ENCODE data around the gene TICRR.
A peak's percentile ranks its signal among the peaks of the same experiment; 100 is the strongest.
"Not testable (repeated sequence)": the region's sequence is repeated elsewhere in the genome, so short reads cannot be mapped to it uniquely, and the experiment has no call there.

Gene TICRR, protein sequence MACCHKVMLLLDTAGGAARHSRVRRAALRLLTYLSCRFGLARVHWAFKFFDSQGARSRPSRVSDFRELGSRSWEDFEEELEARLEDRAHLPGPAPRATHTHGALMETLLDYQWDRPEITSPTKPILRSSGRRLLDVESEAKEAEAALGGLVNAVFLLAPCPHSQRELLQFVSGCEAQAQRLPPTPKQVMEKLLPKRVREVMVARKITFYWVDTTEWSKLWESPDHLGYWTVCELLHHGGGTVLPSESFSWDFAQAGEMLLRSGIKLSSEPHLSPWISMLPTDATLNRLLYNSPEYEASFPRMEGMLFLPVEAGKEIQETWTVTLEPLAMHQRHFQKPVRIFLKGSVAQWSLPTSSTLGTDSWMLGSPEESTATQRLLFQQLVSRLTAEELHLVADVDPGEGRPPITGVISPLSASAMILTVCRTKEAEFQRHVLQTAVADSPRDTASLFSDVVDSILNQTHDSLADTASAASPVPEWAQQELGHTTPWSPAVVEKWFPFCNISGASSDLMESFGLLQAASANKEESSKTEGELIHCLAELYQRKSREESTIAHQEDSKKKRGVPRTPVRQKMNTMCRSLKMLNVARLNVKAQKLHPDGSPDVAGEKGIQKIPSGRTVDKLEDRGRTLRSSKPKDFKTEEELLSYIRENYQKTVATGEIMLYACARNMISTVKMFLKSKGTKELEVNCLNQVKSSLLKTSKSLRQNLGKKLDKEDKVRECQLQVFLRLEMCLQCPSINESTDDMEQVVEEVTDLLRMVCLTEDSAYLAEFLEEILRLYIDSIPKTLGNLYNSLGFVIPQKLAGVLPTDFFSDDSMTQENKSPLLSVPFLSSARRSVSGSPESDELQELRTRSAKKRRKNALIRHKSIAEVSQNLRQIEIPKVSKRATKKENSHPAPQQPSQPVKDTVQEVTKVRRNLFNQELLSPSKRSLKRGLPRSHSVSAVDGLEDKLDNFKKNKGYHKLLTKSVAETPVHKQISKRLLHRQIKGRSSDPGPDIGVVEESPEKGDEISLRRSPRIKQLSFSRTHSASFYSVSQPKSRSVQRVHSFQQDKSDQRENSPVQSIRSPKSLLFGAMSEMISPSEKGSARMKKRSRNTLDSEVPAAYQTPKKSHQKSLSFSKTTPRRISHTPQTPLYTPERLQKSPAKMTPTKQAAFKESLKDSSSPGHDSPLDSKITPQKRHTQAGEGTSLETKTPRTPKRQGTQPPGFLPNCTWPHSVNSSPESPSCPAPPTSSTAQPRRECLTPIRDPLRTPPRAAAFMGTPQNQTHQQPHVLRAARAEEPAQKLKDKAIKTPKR (N-terminal part only)

DNA sequence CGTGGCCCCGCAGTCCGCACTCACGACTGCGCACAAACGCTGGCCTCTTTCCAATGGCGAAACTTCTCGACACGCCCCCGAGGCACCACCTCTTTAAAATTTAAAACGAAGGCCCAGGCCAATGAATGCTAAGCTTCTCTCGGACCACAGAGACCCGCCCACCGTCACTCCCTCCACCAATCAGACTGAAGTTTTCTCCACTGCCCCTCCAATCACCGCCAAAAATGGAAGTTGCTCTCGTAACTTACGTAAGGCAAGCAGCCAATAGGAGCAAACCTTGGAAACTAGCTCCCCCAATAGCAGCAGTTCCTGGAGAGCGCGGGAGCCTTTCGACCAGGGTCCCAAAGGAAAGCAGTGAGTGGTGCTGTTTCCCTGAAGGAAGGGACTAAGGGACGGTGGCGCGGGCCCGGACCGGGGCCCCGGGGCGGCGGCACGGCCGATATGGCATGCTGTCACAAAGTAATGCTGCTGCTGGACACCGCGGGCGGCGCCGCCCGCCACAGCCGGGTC, at the start of gene TICRR:
Gene TICRR, plus strand, starts transcription at position 324 of the 510 bp plus-strand sequence. Its CDS starts 118 bp downstream, at position 442.
- DNase-seq = peak; percentile 94

DNA sequence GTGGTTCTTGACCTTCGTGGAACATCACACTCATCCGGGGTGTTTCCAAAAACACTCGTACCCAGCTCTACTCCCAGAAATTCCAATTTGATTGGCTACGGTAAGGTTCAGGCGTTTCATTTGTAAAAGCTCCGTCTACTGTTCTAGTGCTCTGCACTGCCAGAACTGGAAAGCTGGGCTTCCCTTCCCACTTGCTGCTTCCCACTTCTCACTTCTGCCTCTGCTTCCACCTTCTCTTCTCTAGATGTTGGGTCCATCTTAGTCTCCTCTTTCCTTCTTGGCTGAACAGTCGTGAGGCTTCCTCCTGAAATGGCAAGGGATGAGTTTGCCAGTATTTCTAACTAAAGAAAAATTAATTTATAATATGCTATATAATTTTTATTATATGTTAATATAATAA, 49.1 kb upstream of the TICRR start:
- DNase-seq = no peak

DNA sequence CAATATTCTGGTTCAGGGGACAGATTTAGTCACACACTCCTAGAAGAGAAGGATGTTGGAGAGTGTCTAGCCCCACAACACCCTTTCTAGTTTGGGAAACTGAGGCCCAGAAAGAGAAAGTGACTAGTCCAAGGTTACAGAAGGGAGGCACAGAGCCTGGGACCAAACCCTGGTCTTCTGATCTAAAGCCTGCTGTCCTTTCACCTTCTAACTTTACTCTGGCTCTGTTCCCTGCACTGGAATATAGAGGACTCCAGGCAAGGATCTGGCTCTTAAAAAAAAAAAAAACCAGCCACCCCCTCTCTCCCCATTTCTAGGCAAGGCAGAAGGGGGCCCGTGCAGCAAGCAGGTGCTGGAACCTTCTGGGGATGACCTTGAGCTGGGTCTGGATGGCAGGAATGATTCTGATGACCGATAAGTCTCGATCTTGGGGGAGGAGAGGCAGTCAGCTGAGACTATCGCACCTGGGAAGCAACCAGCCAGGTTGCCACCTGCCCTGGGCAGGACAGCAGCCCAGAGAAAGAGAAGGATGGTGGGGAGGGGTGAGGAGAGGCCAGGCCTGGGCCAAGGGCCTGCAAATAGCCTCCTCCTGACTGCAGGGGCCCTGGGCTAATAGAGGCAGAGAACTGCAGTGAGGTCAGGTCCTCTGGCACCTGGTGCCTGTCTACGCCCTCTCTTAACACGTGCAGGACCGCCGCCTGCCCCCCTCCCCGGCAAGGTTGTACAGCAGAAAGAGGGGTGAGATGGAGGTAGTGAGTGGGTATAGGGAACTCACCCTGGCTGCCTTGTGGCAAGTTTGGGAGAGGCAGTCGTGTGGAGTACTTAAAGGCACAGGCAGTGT, 48.4 kb upstream of the TICRR start:
- DNase-seq = no peak

DNA sequence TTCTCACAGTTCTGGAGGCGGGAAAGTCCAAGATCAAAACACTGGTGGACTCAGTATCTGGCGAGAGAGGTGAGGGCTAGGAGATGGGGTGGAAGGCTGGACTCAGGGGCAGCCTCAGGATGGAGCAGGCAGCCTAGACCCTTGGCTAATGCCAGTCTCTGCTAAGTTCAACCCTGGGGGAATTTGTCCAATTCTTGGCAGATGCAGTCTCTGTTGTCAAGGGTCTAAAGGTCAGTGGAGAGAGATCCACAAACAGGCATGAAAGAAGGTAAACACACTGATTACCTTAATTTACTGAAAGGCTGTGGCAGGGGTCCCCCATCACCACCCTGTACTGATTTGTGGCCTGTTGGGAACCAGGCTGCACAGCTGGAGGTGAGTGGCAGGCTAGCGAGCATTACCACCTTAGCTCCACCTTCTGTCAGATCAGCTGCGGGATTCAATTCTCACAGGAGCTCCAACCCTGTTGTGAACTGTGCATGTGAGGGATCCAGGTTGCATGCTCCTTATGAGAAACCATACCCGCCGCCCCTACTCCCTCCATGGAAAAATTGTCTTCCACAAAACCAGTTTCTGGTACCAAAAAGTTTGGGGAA, 46.4 kb upstream of the TICRR start:
- DNase-seq = no peak

DNA sequence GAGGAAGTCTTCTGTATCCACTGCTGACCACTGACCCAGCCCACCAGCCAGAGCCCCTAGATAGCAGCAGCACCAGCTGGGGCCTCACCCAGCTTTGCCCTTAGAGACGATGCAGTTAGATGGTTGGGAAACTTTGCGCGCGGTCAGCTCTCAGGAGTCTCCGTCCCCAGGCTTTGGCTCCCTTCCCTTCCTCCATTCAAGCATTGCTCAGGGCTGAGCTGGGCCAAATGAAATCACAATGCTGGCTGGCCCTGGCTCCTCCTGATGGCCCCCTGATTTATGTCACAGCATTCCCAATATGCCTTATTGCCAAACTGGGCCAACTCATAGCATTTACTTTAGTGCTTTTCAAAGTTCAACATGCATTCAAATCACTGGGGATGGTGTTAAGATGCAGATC, 44.3 kb upstream of the TICRR start:
- no peak for DNase-seq

DNA sequence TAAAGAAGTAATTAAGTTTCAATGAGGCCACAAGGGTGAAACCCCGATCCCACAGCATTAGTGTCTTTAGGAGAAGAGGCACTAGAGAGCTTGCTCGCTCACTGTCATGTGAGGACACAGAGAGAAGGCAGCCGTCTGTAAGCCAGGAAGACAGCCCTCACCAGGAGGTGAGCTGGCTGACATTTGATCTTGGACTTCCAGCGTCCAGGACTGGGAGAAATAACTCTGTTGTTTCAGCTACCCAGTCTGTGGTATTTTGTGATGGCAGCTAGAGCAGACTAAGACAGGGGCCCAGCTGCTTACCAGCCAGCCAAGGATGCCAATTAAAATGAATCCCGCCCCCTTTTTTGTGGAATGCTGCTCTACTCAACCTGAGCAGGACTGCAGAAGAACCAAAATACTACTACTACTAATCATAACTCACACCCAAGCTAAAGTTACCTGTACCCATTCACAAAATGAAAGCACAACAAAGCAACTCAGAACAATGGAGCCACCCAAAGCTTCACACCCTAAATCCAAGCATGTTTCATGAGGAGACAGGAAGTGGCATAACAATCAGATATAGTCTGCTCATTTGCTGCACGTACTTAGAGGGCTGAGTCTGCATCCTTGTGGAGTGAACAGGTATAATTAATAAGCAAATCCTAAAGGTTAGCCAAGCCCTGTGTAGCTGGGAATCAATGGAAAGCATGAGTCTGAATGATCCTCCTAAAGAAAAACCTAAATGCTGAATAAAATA, 43.3 kb upstream of the TICRR start:
- DNase-seq = no peak

DNA sequence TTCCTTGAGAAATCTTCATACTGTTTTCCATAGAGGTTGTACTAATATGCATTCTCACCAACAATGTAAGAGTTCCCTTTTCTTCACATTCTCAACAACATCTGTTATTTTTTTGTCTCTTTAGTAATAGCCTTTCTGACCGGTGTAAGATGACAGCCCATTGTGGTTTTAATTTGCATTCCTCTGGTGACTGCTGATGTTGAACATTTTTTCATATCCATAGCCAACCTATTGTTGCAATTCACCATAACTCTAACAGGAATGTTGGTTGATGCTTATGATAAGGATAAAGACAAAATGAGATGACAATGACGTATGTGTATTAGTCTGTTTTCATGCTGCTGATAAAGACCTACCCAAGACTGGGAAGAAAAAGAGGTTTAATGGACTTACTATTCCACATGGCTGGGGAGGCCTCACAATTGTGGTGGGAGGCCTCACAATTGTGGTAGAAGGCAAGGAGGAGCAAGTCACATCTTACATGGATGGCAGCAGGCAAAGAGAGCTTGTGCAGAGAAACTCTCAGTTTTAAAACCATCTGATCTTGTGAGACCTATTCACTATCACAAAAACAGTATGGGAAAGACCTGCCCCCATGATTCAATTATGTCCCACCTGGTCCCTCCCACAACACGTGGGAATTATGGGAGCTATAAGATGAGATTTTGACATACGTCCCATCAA, 41.3 kb upstream of the TICRR start:
- DNase-seq = no peak

DNA sequence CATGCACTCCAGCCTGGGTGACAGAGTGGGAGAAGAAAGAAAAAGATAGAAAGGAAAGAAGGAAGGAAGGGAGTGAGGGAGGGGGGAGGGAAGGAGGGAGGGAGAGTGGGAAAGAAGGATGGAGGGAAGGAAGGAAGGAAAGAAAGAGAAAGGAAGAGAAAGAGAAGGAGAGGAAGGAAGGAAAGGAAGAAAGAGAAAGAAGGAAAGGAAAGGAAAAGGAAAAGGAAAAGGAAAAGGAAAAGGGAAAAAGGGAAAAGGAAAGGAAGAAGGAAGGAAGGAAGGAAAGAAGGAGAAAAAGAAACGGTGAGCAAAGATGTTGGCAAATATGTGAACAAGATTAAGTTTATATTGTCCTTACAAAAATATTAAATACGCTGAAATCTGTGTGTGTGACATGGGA, 36.2 kb upstream of the TICRR start:
- no peak for DNase-seq

DNA sequence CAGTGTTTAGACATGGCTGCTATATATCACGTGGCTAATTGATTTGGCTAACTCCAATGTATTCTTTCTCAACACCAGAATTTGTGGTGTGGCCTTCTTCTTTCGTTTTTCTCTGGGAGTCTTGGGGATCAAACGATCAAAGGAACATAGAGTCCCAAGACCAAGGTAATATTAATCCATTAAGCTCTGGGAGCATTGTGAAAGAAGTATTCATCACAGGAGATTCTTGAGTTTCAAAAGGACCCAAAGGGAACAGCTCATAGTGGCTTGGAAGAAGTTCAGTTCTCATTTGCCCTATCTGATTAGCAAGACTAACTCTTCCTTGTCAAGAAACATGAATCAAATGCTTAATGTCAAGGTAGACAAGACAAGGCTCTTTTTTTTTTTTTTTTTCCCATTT, 32.9 kb upstream of the TICRR start:
- no peak for DNase-seq

DNA sequence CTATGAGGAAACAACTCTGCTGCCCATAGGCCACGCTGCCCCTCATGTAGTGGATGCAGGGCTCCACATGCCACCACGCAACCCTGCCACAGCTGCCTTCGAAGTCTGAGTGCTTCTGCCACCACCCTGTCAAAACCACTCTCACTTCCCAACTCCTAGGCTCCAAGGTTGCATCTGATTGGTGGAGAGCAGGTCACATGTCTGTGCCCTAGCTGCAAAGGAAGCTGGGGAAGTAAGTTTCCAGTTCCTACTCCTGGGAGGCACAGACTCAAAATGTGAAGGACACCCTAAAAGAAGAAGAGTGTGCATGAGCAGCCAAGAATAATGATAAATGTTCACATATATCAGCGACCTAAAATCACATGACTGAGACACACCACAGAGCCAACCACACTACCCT, 31.9 kb upstream of the TICRR start:
- DNase-seq = no peak

DNA sequence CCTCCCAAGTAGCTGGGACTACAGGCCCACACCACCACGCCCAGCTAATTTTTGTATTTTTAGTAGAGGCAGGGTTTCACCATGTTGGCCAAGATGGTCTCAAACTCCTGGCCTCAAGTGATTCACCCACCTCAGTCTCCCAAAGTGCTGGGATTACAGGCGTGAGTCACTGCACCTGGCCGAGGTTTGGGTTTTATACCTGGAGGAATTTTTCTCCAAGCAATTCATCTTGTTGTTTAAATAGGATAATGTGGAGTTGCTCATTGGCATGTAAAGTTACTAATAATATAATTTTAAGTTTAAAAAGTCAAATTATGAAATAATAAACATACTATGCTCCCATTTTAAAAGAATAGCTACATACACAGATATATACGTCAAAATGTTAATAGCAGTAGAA, 26.1 kb upstream of the TICRR start:
- not testable (repeated sequence) for DNase-seq

DNA sequence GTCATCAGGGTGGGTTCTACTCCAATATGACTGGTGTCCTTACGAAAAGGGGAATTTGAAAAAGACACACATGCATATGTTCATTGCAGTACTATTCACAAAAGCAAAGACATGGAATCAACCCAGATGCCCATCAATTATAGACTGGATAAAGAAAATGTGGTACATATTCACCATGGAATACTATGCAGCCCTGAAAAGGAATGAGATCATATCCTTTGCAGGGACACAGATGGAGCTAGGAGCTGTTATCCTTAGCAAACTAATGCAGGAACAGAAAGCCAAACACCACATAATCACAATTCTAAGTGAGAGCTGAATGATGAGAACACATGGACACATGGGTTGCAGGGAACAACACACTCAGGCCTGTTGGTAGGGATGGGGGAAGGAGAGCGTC, 24.8 kb upstream of the TICRR start:
- DNase-seq = no peak

DNA sequence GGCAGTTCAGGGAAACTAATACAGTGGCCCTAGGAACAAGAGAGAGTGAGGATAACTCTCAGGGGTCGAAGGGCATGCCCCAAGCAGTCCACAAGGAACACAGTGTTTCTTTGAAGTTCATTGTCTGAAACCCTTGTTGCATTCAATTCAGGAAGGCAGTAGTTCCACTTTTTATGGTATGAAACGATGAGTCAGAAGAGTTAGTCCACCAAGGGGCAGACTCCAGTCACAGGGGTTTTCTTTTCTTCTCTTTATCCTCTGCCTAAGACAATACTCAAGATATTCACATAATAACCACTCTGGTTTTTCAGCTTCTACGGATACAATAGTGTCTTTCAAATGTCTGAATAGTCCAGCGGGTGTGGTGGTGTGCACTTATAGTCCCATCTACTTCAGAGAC, 23.7 kb upstream of the TICRR start:
- DNase-seq = no peak

DNA sequence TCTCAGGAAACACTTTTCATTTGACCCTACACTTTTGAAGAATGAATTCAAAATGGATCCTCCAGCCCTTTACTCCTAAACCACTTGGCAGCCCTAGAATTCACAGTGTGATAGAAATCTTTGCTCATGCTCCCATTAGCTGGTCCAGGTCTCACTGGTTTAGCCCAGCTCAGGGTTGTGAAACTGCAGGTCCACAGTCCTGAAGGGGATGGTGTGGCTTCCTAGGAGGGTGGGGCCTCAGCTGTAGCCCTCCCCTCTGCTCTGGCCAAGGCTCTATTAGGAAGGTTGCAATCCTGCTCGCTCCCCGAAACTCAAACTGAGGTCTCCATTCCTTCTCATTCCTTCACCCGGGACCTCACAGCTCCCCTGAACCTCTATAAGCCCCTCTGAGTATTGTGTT, 21.6 kb upstream of the TICRR start:
- no peak for DNase-seq

DNA sequence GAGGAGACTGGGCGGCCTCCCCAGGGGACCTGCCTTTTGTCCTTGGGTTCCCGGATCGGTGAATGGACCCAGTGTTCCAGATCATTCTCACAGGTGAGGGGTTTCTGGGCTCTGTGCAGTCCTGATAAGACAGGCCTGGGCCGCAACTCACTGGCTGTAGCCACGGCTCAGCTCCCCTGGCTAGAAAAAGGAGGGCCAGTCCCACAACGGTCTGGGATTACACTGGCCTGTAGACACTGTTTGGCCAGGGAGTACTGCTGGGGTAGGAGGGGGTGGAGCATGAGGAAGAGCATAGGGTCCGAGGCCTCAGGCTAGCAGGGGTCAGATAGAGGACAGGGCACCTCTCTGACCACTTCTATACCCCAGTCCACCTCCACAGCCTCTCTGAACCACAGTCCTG, 21.0 kb upstream of the TICRR start:
- DNase-seq = no peak

DNA sequence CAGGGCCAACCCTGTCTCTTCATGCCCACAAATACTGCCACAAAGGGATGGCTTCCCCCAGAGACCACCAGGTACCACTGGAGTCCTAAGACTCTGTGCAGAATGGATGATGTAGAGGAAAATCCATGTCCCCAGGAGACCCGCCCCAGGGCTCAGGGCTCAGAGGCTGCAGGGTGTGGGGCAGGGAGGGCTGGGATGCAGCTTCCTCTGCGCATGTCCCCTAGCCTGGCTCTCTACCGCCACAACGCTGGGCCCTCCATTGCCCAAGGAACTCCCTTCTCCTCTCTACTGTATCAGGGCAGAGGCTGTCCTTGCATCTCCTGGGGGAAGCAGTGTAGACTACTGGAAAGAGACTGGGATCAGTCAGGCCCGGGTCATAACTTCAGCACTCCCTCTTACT, 19.5 kb upstream of the TICRR start:
- DNase-seq = no peak

DNA sequence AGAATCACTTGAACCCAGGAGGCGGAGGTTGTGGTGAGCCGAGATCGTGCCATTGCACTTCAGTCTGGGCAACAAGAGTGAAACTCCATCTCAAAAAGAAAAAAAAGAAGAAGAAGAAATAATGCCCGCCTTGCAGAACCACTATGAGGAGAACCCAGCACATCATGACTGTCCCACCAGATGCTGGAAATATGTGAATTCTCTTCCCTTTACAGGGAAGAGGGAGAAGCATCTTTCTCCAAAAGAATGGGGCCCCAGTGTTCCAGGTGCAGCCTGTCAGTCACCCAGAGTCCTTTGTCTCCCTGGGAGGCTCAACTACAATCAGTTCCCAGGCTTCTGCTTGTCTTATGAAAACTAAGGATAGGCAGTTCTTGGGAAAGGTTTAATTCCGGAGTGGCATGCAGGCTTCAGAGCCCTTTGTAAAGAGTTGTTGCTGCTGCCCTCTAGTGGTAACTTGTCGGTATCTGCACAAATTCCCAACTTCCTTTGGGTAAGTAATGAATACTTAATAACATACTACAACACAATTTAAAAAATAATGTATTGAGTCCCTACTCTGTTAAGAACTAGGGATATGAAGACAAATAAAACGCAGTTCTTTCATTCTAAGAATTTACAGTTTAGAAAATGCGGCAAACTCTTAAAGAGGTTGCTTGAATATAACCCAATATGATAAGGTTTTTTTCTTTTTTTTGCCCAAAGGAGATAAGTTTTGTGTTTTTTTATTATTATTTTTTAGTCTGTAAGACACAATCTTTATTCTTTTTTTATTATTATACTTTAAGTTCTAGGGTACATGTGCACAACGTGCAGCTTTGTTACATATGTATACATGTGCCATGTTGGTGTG, 18.6 kb upstream of the TICRR start:
- DNase-seq = peak; percentile 29

DNA sequence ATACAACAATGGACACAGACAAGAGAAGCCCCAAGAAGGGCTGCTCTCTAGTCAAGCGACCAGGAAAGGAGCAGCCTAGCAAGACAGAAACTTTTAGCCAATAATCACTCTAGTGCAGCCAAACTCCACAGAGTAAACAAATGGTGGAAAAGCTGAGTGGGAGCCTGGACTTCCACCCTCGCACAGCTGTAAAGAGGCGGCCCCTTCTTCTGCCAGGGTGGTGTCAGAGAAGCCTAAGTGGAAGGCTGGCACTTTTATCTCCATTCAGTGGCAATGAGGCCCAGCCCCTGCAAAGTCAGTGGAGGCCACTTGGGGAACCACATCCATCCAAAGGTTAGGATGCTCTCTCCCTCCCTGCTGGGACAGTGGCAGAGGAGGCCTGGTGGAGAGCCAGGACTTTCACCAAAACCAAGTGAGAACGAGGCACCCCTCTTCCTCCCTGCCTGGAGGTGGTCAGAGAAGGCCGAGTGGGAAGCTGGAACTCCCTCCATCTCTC, 15.5 kb upstream of the TICRR start:
- no peak for DNase-seq

DNA sequence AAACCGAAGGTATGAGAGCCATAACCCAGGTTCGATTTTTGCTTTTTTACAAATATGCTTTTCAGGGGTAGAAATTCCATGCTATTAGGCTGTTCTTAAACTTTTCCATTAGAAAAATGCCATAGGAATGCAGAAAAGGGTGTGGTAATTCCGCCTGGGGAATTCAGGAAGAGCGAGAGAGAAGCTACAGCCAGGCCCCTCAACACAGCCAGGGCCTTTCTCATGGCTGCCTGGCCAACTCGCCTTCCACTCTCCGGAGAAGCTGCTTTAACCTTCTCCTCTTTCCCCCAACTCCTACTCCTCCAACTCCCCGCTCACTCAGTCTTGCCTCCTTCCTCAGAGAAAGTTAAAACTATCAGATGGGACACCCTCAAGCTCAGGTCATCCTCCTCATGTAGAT, 9.1 kb upstream of the TICRR start:
- no peak for DNase-seq

Data from activated T-cell treated with anti-CD3 and anti-CD28 coated beads for 4 hours (primary cell).